Measurements from ENCODE around the gene EFNA3.
"Not testable (repeated sequence)": the region's sequence is repeated elsewhere in the genome, so short reads cannot be mapped to it uniquely, and the experiment has no call there.

The EFNA3 gene

DNA sequence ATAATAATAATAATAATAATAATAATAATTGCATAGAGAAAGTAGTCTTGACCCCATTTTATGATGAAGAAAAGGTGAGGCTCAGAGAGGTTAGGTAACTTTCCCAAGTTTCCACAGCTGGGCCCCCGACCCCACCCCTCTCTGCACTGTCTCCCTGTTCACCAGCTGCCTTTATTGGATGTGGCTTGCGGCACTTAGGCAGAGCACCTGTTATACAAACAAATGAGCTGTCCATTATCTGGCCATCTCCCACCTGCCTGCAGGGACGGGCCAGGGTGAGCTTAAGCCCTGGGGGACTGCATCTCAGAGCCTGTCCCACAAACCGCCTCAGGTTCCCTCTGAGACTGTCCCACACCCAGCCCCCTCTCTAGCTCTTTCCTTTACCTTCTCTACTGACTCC, 39.0 kb downstream of the EFNA3 start:
- peak; percentile 55 for DNase-seq

DNA sequence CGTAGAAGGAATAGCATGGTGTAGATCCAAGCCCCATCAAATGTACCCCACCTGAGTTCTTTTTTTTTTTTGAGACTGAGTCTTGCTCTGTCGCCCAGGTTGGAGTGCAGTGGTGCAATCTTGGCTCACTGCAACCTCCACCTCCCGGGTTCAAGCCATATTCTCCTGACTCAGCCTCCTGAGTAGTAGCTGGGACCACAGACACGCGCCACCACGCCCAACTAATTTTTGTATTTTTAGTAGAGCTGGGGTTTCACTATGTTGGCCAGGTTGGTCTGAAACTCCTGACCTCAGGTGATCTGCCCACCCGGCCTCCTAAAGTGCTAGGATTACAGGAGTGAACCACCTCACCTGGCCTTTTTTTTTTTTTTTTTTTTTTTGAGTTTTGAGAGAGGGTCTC, 39.5 kb downstream of the EFNA3 start:
- DNase-seq: not testable (repeated sequence)

DNA sequence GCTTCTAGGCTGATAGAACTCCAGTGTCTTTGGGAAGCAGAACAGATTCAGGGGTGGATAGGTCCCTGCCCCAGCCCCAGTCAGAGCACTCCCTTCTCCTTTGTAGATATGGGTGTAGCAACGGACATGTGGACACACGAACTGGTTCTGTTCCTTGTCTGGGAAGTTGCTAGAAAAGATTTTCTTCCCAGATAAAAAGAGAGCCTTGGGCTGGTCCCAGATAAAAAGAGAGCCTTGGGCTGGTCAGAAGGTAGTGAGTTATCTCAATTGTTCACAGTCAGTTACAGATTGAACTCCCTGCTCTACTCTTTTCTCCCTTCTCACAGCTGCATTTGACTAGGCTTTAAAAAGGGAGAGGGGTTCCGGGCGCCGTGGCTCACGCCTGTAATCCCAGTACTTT, 41.6 kb downstream of the EFNA3 start:
- DNase-seq: no peak

DNA sequence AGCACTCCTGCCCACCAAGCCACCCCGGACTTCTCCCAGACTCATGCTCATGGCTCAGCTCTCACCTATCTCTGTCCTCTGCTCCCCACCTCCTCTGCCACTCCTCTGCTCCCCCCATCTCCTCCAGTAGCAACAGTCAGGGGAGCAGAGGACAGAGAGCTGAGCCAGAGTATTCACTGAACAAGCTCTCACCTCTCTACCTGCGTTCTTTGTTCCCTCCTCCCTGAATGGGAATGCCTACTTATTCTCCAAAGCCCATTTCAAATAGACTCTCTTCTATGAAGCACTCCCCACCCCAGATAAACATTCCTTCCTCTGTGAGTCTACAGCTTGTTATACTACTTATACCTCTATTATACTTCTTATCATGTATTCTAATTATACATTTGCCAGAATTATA, 42.6 kb downstream of the EFNA3 start:
- DNase-seq: no peak

DNA sequence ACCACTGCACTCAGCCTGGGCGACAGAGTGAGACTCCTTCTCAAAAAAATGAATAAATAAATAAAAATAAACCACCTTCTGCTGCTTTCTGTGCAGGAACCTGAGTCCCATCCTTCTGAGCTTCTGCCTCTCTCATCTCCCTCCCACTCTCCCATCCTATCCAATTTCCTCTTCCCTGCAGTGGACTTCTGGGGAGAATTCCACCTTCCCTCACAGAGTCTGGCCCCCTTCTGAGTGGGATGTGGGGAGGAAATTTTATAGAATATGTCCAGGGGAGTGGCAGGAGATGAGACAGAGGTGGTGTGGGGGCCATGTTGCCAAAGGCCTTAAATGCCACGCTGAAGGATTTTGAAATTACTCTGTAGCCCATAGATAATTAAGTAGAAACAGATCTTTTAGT, 43.7 kb downstream of the EFNA3 start:
- DNase-seq: no peak

DNA sequence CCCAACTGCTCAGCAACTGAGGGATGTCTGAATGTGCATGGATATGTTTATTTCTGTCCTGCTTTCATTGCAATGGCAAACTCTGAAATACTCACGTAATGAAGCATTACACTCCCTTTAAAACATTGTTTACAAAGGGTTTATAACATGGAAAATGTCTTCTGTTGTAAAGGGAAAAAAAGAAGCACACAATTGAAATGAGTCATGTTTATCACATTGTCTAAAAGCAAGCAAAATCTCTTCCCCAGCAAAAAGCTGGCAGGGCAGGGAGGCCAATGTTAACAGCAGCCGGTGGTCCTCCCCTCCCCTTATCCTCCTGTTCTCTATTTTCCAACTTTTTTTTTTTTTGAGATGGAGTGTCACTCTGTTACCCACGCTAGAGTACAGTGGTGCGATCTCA, 45.2 kb downstream of the EFNA3 start:
- DNase-seq: no peak

DNA sequence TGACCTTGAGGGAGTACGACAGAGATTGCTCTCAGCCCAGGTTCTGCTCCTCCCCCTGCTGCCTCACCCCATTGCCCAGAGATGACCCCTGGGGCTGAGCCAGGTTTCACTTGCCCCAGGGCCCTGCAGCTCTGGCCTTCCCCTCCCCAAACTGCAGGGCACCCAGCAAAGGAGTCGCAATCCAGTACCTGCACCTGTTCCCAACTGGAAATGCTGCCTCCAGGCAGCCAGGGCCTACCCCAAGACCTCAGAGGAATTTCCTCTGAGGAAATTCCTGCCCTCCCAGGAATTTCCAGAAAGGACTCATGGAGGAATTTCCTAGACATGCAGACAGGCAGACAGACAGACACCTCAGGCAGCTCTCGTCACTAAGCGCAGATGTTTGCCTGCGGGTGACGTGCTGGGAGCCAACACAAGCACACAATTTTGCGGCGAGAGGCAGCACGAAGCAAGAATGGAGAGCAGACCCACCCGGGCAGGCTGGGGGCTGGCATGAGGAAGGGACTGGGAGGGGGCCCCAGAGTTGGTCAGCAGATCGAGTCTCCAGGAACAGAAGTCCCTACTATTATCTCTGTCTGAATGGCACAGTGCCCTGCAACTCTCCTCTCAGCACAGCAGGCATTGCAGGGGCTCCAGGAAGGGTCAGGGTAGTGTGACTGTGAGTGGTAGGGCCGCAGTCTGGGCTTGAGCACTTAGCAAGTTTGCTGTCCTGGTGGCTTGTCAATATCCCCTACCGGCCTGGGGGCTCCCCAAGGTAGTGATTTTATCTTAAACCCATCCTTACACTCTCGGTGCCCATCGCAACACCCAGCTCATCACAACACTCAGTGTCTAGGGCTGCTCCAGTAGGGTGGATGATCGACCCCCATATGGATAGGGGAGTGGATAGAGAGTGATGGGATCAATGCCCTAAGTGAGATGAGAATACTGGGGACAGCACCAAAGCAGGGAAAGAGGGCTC, 46.1 kb downstream of the EFNA3 start:
- no peak for DNase-seq

DNA sequence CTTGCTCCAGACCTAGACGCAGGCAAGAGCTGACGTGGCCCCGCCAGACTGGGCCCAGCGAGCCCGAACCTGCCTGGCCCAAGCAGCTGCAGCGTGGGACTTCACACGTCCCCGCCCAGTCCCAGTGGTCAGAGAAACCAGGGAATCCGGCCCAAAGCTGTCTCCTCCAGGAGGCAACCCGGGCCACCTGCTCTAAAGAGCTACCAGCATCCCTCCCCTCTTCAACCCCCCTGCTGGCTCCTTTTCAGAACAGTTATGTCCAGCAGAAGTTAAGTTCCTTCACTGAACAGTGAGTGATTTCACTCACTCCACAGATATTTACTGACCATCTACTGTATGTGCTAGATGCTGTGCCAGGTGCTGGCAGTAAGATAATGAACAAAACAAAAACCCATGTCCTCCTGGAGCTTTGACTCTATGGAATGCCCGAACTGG, 46.9 kb downstream of the EFNA3 start:
- no peak for DNase-seq

DNA sequence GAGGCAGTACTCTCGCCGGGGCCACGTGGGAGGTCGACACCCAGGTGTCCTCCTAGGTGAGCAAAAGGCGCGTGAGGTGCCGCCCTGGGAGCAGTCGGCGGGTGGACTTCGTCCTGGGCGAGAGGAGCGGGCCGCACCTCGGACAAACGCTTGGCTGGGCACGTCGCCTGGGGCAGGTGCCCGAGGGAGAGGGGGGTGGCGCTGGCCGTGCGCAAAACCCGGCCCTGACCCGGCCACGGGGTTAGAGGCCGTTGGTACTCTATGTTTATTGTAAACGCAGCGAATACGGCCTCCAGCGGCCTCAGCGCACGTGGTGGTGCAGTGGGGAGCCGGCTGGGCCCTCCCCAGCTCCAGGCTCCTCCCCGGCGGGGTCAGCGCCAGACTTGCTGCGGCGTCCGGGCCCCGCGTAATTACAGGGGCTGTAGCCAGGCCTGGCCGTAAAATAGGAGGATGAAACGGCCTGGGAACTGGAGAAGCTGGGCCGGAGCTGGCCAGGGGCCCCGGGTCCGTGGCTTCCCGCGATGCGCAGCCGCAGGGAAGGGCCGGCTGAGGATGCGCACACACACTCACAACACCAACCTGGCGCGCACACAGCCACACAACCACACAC, 47.4 kb downstream of the EFNA3 start:
- DNase-seq: no peak

DNA sequence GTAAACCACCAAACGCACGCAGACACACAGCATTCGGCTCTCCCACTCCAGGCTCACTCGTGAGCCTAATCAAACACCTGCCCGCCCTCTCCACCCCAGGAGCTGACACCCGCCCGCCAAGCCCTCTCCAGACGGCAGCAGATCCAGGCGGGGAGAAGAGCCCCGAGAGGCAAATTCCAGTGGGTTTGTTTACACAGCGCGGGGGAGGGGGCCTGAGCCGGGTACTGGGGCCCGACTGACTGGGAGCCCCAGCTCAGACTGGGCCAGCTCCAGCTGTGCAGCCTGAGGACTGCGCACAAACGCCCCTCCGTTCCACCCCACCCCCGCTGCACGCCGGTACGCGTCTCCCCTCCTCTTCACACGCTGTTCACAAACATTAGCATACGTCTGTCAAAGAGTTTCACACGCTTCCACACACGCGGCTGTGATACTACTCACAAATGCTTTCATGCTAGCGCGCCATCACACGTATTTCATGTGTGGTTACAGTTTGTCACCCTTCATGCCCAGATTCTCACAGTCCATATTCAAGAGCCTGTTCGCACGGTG, 48.0 kb downstream of the EFNA3 start:
- DNase-seq: no peak

DNA sequence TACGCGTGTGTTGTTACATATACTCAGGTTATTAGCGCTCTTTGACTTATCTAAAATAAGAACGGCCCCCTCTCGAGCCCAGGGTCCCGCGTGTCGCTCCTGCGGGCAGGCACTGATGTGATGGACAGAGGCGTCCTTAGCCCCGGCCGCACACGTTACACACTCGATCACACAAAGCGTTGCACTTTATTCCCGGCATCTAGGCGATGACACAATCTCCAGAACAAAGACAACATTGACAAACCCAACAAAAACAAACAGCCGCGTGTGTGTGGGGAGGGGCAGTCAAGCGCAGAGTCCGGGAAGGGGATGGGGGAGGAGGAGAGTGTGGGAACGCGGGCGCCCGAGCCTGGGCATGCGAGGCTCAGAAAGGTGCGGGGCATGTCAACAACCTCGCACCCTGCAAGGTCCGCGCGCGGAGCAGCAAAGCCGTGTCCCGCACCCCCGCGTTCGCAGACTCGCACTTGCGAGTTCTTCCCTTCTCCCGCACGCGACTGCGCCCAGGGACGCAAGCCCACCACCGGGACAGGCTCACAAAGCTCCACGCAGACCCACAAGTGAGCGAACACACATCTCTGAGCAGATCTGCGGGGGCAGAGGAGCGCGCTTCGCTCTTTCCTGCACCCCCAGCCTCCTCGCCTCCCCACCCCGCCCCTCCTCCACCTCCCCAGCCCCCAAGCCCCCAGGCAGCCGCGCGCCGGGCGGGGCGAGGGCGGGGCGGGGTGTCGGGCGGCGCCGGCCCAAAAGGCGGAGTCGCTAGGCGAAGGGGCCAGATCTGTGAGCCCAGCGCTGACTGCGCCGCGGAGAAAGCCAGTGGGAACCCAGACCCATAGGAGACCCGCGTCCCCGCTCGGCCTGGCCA, 48.7 kb downstream of the EFNA3 start, which contains the start of gene EFNA1:
TSS of gene EFNA1 (plus strand) at position 772 of the 862 bp plus-strand sequence. CDS start 102 bp downstream, outside the sequence.
- DNase-seq: no peak

DNA sequence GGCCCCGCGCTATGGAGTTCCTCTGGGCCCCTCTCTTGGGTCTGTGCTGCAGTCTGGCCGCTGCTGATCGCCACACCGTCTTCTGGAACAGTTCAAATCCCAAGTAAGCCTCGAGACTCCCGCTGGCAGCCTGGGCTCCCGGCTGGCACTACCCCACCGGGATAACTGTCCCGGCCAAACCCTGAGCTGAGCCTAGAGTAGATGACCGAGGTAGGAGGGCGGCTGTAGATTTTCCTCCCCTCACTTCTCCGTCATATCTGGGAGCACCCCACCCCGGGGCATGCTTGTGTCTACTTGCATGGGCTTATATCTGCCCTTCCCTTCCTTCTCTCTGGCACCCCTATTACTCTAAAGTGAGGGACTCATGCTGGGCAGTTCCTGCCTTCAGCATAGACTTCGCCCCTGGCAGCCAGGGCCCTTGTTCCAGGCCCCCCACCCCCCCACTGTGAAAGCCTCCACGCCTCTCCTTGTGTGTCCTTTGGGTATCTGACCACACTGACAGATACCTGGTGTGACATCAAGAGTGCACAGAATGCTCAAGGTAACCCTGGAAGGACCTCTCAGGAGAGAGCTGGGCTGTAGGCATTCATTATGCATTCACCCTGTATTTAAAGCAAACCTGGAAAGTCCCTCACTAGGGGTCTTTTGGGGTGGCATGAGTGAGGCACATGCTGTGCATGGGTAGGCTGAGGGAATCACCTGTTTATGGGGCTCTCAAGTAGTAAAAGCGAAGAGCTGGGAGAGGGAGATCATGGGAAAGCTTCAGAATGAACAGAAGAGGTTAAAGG, 49.5 kb downstream of the EFNA3 start:
- no peak for DNase-seq

DNA sequence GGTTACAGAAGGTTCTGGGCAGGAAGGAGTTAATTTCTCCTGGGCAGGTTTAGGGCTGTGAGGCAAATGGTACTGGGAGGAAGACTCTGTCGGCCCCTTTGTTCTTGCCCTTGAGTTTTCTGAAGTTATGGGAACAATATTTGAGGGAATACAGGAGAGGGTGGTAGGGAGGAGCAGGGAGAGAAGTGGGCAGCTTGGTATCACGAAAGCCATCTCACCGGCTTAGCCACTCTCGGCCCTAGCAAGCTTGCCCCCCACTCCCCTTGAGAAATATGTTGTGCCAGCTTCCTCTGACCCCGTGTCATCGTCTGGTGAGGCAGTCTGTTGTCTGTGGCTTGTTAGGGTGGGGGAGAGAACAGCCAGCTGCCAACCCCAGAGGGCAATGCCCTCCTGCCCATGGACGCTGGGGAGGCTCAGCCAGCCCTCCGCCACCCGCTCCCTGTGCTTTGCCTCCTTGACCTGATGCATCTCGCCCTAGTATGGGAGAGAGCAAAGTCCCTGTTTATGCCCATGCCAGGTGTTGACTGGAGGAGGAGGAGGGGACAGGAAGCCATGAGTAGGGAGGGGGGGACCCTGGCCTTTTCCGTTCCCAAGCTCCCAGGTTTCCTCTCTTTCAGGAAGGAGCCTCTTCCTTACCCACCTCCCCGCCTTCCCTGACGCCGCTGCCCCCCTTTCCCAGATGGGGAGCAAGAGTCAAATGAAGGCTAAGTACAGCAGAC, 50.3 kb downstream of the EFNA3 start:
- DNase-seq: no peak

DNA sequence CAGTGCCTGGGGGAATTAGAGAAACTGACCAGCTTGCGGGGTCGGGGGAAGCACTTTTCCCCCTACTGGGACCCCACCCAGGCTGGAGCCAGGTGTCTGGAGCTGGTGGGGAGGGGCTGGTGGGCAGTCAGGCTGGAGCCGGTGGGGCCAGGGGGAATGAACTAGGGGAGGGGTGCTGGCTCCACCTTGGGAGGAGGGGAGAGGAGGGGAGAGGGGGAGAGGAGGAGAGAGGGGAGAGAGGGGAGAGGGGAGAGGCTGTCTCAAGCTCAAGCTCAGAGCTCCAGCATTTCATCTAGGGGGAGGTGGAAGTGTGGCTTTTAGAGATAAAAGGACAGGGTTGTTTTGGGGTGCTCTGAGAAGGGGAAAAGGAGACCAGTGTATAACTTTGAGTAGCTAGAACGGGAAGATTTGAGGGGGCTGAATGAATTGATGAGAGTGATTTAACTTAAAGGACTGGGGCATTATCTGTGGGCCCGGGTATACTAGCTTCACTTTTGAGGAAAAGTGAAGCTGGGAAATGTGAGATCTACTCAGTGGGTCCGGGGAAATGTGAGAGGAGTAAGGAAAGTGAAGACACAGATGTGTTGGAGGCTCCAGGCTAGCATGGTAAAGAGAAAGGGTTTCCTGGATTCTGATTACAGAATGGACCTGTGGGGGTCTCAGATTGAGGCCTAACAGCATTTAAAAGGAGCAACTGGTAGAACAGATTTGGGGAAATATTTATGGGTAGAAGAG, 51.8 kb downstream of the EFNA3 start:
- no peak for DNase-seq

DNA sequence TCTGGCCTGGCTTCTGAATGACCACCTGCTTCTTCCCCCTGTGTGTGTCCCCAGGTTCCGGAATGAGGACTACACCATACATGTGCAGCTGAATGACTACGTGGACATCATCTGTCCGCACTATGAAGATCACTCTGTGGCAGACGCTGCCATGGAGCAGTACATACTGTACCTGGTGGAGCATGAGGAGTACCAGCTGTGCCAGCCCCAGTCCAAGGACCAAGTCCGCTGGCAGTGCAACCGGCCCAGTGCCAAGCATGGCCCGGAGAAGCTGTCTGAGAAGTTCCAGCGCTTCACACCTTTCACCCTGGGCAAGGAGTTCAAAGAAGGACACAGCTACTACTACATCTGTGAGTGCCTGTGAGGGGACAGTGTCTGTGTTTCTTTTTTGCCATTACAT, 52.6 kb downstream of the EFNA3 start:
- no peak for DNase-seq

DNA sequence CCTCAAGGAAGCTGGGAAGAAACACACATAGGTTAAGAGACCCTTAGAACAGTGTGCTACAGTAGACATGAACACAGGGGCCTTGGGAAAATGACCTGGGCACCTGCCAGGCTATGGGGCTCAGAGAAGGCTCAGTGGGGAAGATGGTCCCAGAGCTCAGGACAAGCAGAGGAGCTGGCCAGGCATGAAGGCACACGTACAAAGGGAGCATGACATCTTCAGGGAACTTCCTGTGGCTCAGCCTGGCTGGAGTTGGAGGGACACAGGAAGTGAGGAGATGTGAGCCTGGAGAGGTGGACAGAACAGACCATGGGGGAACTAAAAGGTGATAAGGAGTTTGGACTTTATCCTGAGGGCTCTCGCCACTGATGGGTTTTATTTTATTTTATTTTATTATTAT, 53.2 kb downstream of the EFNA3 start:
- no peak for DNase-seq

DNA sequence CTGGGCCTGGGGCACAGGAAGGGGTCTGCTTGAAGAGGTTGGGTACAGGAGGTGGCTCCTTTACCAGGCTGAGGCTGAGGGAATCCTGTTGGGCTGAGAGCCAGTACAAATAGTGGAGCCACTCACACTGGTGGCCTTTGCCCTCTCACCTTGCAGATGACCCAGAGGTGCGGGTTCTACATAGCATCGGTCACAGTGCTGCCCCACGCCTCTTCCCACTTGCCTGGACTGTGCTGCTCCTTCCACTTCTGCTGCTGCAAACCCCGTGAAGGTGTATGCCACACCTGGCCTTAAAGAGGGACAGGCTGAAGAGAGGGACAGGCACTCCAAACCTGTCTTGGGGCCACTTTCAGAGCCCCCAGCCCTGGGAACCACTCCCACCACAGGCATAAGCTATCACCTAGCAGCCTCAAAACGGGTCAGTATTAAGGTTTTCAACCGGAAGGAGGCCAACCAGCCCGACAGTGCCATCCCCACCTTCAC, 55.2 kb downstream of the EFNA3 start:
- no peak for DNase-seq

DNA sequence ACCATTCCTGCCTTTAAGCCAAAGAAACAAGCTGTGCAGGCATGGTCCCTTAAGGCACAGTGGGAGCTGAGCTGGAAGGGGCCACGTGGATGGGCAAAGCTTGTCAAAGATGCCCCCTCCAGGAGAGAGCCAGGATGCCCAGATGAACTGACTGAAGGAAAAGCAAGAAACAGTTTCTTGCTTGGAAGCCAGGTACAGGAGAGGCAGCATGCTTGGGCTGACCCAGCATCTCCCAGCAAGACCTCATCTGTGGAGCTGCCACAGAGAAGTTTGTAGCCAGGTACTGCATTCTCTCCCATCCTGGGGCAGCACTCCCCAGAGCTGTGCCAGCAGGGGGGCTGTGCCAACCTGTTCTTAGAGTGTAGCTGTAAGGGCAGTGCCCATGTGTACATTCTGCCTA, 55.7 kb downstream of the EFNA3 start:
- no peak for DNase-seq

DNA sequence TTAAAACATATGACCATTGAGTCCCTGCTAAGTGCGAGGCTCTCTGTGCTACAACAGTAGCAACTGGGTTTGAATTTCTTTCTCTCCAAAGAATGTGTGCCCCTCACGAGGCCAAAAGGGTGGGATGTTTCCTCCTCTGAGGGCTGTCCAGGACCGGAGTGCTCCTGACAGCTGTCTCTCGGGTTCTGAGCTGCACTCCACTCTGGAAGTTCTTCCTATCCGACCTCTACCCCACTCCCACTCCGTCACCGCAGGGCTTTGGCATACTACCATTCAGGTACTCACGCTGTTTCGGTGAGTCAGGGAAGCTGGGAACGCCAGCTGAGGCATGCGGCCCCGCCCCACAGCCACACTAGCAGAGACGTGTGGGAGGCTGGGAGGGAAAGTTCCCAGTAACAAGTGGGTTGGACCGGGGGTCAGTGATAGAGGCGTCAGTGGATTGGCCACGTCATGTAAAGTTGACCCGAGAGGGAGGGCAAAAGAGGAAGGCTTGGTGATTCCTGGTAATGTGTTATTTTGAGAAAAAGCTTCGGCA, 56.3 kb downstream of the EFNA3 start:
- DNase-seq: no peak

DNA sequence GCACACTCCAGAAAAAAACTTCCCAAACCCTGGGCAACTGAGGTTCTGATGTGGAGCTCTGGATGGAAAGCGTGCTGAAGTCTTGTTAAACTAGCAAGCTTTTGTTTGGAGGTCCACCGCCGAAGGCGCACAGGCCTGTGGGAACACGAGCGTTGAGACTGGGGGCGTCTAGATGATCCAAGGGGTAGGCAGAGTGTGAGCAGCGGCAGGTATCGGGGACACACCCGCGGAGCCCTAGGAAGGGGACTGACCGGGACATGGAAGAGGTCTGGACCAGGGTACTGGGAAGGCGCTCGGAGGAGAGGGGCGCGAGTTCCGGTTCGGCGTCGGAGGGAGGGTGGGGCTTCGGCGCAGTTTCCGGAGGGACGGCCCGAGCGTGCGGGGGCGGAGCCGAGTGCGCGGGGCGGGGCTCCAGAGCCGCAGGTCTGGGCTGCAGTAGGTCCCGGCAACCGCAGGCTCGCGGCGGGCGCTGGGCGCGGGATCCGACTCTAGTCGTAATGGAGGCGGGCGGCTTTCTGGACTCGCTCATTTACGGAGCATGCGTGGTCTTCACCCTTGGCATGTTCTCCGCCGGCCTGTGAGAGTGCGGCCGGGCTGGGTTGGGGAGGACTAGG, 56.9 kb downstream of the EFNA3 start, which contains the start of gene SLC50A1:
TSS of gene SLC50A1 (plus strand) at position 438 of the 614 bp plus-strand sequence. CDS start at position 498, 60 bp downstream.
- DNase-seq: peak; percentile 84
